Spleen (tissue), 7 donors: ENCODE measurements around the gene CBL.

Experiments
- CTCF ChIP-seq, 11 experiments: fragments of 200-600 bp in 7 of 11; fragments of 450-650 bp in 4 of 11; sonication (generic) in 4 of 11; IDR thresholded peaks in 8 of 11; conservative IDR thresholded peaks in 3 of 11; 1 replicate in 7 of 11; 2 replicates in 4 of 11; pipeline versions ENCODE4 v1.4.0 to v1.8.0; 2016 to 2021; ENCODE audit warnings: antibody characterized with exemption in 11 of 11, inconsistent platforms in 4 of 11, mild to moderate bottlenecking in 1 of 11
- POLR2A ChIP-seq, 3 donors: fragments of 450-650 bp; IDR thresholded peaks; one replicate each; pipeline ENCODE4 v1.5.1; 2017; ENCODE audit warnings: antibody characterized with exemption in 3 of 3, mild to moderate bottlenecking in 1 of 3
- POLR2AphosphoS5 ChIP-seq, 3 donors: sonication (generic); formaldehyde crosslinking; IDR thresholded peaks; one replicate each; pipeline ENCODE4 v1.5.1; 2017; ENCODE audit warnings: antibody characterized with exemption in 3 of 3
- donor health status: DM: no; HTN: no; CAD: no; lungs with moderate emphysema.
- donor health status: DM: no; HTN: no; CAD: no.
- donor health status: DM: no; HTN: no; CAD: no.

- TF ChIP-seq CTCF (IDR thresholded peaks at IDR 0.05 in 8 of 11, conservative IDR thresholded peaks at IDR 0.05 in 3 of 11) (no peak), POLR2AphosphoS5 (IDR thresholded peaks at IDR 0.05) (no peak), POLR2A (IDR thresholded peaks at IDR 0.05) (no peak)
Measured at GRCh38 chr11:119236891-119237290, 30.8 kb downstream of the CBL start.
